CD4-positive, alpha-beta T cell treated with Interleukin-4 for 4 hours (primary cell): ENCODE data around the gene ACE.

Source experiments
- DNase-seq: peaks from one replicate; pipeline ENCODE4 v3.0.0-alpha.2; 2020

Gene ACE

GRCh38 chr17:63538693-63539595, 62.1 kb downstream of the ACE start:
- DNase-seq, result no peak

- DNase-seq, result no peak
Measured at GRCh38 chr17:63540590-63540989, 63.7 kb downstream of the ACE start.

GRCh38 chr17:63542218-63542545, 65.3 kb downstream of the ACE start:
- DNase-seq, result no peak

GRCh38 chr17:63542942-63543821, 66.3 kb downstream of the ACE start:
- no peak for DNase-seq

DNA sequence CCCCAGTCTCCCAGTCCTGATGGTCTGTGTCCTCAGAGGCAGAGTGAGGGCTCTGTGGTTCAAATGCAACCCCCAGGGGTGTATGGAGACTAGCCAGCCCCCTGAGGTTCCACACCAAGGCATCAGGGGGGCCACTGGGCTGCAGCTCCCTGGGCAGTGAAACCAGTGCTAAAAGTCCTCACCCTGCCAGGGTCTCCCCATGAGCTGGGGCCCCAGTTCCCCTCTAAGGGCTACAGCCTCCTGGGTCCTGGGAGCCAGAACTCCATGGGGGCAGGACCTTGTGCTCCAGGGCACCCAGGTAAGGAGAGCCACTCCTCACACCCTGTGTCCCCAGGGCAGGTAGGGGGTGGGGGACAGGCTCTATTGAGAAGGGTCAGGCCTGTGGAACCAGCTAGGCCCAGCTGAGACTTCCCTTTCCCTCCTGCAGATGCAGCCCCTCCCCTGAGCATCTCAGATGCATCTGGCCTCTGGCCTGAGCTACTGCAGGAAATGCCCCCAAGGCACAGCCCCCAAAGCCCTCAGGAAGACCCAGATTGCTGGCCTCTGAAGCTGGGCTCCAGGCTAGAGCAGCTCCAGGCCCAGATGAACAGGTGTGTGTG, 67.1 kb downstream of the ACE start:
- DNase-seq, result no peak

GRCh38 chr17:63544467-63545301, 67.8 kb downstream of the ACE start:
- no peak for DNase-seq

DNA sequence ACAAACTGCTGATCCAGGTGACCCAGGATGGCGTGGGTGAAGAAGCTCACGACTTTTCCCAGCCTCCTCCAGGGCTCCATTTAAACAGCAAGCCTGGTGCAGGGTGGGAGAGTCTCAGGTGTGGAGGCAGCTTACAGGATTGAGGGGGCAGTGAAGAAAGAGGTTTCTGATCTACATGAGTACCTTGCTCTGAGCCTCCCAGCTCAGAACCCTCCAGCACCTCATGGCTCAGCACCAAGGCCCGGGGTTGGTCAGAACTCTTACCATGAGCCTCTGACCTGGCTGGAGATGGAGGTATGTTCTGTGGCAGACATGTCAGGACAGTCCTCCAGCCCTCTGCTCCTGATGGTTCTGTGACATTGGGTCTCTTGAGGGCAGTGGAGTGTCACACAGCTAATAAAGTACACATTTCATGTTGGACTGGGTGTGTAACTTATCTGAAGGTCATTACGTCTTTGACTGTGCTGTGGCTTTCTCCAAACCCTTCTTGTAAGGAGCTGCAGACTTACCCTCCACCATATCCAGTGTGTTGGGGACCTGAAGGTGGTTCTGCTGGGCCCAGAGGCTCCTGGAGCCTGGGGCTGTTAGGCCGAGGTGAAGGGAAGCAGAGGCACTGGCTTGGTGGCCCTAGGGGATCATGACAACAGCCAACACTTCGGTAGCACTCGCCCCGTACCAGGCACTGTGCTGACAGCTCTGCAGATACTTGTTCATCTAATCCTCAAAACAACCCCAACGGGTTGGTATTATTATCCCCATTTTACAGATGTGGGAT, 69.6 kb downstream of the ACE start:
- DNase-seq, result no peak

- DNase-seq, result no peak
Measured at GRCh38 chr17:63547083-63547523, 70.2 kb downstream of the ACE start.
